Breast epithelium (tissue), 3 donors: ENCODE measurements around the gene FCHO2.

Experiments used
- CTCF ChIP-seq, 3 donors: fragments of 450-650 bp; IDR thresholded peaks; one replicate each; pipeline ENCODE4 v1.5.1; 2016 to 2017; ENCODE audit warnings: antibody characterized with exemption in 3 of 3, mild to moderate bottlenecking in 3 of 3, moderate library complexity in 3 of 3
- POLR2A ChIP-seq: fragments of 450-650 bp; IDR thresholded peaks from one replicate; pipeline ENCODE4 v1.6.1; 2016; ENCODE audit warnings: antibody characterized with exemption, mild to moderate bottlenecking, moderate library complexity
- POLR2AphosphoS5 ChIP-seq, 3 donors: sonication (generic); formaldehyde crosslinking; IDR thresholded peaks; one replicate each; pipeline ENCODE4 v1.6.1; 2017; ENCODE audit warnings: antibody characterized with exemption in 3 of 3

- TF ChIP-seq CTCF (IDR thresholded peaks at IDR 0.05) (no peak), POLR2A (no peak), POLR2AphosphoS5 (IDR thresholded peaks at IDR 0.05) (no peak)
These were observed 6.4 kb upstream of the FCHO2 start for GRCh38 chr5:72949481-72949880.
